Measurements from ENCODE around the gene ADGRG1. TPM values are rescaled to one million over a fixed set of nuclear protein-coding genes. Genes with fewer than 3 reads are reported as not detected.
A peak's percentile ranks its signal among the peaks of the same experiment; 100 is the strongest.

ADGRG1 gene
- total RNA-seq, 3 donors from 2014 or later (not counting 1 experiment from before 2014, with no cell fraction given) = 830 to 949 (median 858) TPM

DNA sequence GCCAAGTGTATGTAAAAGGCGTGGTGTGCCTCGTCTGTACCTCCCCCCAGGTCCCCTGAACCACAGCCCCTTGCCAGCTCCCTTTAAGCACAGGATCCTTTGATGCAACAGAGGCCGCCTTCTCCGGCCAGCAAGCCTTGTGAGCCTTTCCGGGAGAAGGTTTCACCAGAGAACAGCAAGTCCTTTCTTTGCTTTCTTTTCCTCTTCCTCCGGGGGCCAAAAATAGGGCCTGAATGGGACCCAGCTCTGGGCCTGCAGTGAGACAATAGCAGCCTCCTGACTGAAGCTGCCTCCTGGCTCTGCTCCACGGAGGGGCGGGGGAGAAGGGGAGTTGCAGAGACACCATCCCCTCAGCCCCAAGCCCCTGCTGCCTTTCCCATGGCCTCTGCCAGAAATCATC, 9.0 kb downstream of the ADGRG1 start:
- Mint-ChIP-seq H3K27me3 (ENCODE audit: low read depth in 2 of 2) (no peaks in the 10 kb centered on the region), H3K27ac (peak overlapping the region in 1 of 2 donors; percentile 44), H3K4me3 (no peak overlapping the region), H3K36me3 (no peaks in the 10 kb centered on the region), H3K9me3 (no peaks in the 10 kb centered on the region), H3K4me1 (peaks cover 0 to 21% of the 10 kb centered on the region in 2 donors)
- H3K4me1 ChIP-seq (ENCODE audit: control insufficient read depth, insufficient read depth, low read length) = peaks cover 9% of the 10 kb centered on the region
- no peaks in the 10 kb centered on the region for H3K27me3 ChIP-seq (ENCODE audit: control insufficient read depth, insufficient read depth, low read length)
- TF ChIP-seq, protein P1, sequence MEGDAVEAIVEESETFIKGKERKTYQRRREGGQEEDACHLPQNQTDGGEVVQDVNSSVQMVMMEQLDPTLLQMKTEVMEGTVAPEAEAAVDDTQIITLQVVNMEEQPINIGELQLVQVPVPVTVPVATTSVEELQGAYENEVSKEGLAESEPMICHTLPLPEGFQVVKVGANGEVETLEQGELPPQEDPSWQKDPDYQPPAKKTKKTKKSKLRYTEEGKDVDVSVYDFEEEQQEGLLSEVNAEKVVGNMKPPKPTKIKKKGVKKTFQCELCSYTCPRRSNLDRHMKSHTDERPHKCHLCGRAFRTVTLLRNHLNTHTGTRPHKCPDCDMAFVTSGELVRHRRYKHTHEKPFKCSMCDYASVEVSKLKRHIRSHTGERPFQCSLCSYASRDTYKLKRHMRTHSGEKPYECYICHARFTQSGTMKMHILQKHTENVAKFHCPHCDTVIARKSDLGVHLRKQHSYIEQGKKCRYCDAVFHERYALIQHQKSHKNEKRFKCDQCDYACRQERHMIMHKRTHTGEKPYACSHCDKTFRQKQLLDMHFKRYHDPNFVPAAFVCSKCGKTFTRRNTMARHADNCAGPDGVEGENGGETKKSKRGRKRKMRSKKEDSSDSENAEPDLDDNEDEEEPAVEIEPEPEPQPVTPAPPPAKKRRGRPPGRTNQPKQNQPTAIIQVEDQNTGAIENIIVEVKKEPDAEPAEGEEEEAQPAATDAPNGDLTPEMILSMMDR (IDR thresholded peaks at IDR 0.05) = no peak
- 58% methylated on average over 8 of the region's 8 CpGs for WGBS (ENCODE audit: insufficient coverage)
- no peaks in the 10 kb centered on the region for H3K9me3 ChIP-seq (ENCODE audit: control insufficient read depth, insufficient read depth, low read length)
- no peak for ATAC-seq
- no peaks in the 10 kb centered on the region for H3K36me3 ChIP-seq (ENCODE audit: control insufficient read depth, insufficient read depth, low read length)
- no peak overlapping the region for H3K4me3 ChIP-seq (ENCODE audit: low read length)
- no peak for DNase-seq
- intact Hi-C loops (cut with micrococcal nuclease) = no loop called here
- no peak overlapping the region for H3K27ac ChIP-seq (ENCODE audit: low read length)

DNA sequence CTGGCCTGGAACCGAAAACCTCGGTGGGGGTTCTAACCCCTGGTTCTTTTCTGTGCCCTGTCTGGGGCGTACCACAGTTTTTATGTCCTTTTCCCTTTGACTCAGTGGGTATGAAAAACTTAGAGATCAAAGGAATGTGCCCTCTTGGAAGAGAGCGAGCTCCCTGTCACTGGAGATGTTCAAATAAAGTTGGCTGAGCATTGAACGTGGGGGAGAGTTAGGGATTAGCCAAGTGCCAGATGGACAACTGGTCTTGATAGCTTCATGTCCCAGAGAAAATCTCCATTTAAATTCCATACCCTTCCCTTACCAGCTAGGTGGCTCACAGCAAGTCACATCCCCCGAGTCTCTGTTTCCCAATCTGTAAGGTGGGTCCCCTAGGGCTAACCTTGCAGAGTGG, 9.5 kb downstream of the ADGRG1 start:
- intact Hi-C loops (cut with micrococcal nuclease) = no loop called here
- Histone ChIP-seq H3K4me1 (ENCODE audit: control insufficient read depth, insufficient read depth, low read length) (peaks cover 9% of the 10 kb centered on the region), H3K9me3 (ENCODE audit: control insufficient read depth, insufficient read depth, low read length) (no peaks in the 10 kb centered on the region), H3K27ac (ENCODE audit: low read length) (no peak overlapping the region), H3K36me3 (ENCODE audit: control insufficient read depth, insufficient read depth, low read length) (no peaks in the 10 kb centered on the region), H3K4me3 (ENCODE audit: low read length) (no peak overlapping the region), H3K27me3 (ENCODE audit: control insufficient read depth, insufficient read depth, low read length) (no peaks in the 10 kb centered on the region)
- no peaks in the 10 kb centered on the region for H3K9me3 Mint-ChIP-seq
- WGBS (ENCODE audit: insufficient coverage) = 91% methylated on average over 6 of the region's 6 CpGs
- H3K4me3 Mint-ChIP-seq = no peak overlapping the region
- H3K4me1 Mint-ChIP-seq = peaks cover 0 to 26% of the 10 kb centered on the region in 2 donors
- TF ChIP-seq, protein P1 (IDR thresholded peaks at IDR 0.05) = no peak
- DNase-seq (no peak), ATAC-seq (no peak)
- H3K27me3 Mint-ChIP-seq (ENCODE audit: low read depth in 2 of 2) = no peaks in the 10 kb centered on the region
- no peaks in the 10 kb centered on the region for H3K36me3 Mint-ChIP-seq
- peak overlapping the region in 1 of 2 donors; percentile 44 for H3K27ac Mint-ChIP-seq

DNA sequence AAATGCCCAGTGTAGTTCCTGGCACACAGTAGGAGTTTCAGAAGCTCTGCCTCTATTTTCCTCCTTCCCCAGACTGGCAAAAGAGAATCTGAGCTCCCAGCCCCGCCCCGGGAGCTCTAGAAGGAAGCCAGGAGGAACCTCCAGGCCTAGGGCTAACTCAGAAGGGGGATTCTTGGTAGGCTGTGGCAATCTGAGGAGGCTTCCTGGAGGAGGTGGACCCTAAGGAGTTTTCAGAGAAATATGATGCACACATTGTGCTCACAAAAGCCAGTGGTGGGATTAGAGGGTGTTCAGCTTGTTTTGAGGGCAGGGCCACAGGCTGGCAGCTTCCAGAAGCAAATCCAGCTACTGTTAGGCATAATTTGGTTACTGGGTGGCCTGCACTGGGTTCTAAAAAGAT, 10.0 kb downstream of the ADGRG1 start:
- Histone ChIP-seq H3K27me3 (ENCODE audit: control insufficient read depth, insufficient read depth, low read length) (no peaks in the 10 kb centered on the region), H3K4me3 (ENCODE audit: low read length) (no peak overlapping the region)
- 100% methylated on average over 2 of the region's 2 CpGs for WGBS (ENCODE audit: insufficient coverage)

More for the DNA sequence above, 10.0 kb downstream of the ADGRG1 start:
- TF ChIP-seq, protein P1 (IDR thresholded peaks at IDR 0.05) = no peak
- H3K27me3 Mint-ChIP-seq (ENCODE audit: low read depth in 2 of 2) = no peaks in the 10 kb centered on the region
- H3K9me3 Mint-ChIP-seq = no peaks in the 10 kb centered on the region
- H3K27ac Mint-ChIP-seq = peak overlapping the region in 1 of 2 donors; percentile 44
- H3K4me1 ChIP-seq (ENCODE audit: control insufficient read depth, insufficient read depth, low read length) = peaks cover 12% of the 10 kb centered on the region
- H3K9me3 ChIP-seq (ENCODE audit: control insufficient read depth, insufficient read depth, low read length) = no peaks in the 10 kb centered on the region
- ATAC-seq (no peak), DNase-seq (no peak)
- H3K4me3 Mint-ChIP-seq = no peak overlapping the region
- intact Hi-C loops (cut with micrococcal nuclease) = no loop called here
- H3K27ac ChIP-seq (ENCODE audit: low read length) = no peak overlapping the region
- H3K4me1 Mint-ChIP-seq = peaks cover 0 to 30% of the 10 kb centered on the region in 2 donors
- no peaks in the 10 kb centered on the region for H3K36me3 Mint-ChIP-seq
- H3K36me3 ChIP-seq (ENCODE audit: control insufficient read depth, insufficient read depth, low read length) = no peaks in the 10 kb centered on the region
